Myocyte (in vitro differentiated cells): ENCODE results near the gene RFX3. TPM values are rescaled to one million over a fixed set of nuclear protein-coding genes. Genes with fewer than 3 reads are reported as not detected.
A peak's percentile ranks its signal among the peaks of the same experiment; 100 is the strongest.

Experiments
- DNase-seq: peaks from one replicate; pipeline ENCODE4 v3.0.0-alpha.2; 2012; ENCODE audit warnings: low read depth
- polyA plus RNA-seq: library from polyadenylated mRNA; unstranded; fragments of >200 nt; gene quantifications from one replicate; pipeline ENCODE4 v1.2.1, GENCODE V29; 2012; ENCODE audit warnings: missing spikeins
- total RNA-seq: library from RNA; depleted of rRNA; stranded (reverse); fragments of >200 nt; gene quantifications from 2 replicates; pipeline ENCODE4 v1.2.3, GENCODE V29; 2014

The RFX3 gene
- 3.0 and 4.2 TPM in 2 replicates for total RNA-seq
- polyA plus RNA-seq, result 1.6 TPM

- DNase-seq, result peak; percentile 94
Measured at GRCh38 chr9:3525836-3526164, at the start of gene RFX3. Gene RFX3, minus strand, starts transcription at chr9:3526001. Its CDS starts 130,413 bp downstream, at chr9:3395588.

GRCh38 chr9:3571500-3571899 lies 45.7 kb upstream of the RFX3 start:
- DNase-seq, result no peak

- DNase-seq, result peak; percentile 39
Measured at GRCh38 chr9:3569529-3569928, 43.7 kb upstream of the RFX3 start.

- no peak for DNase-seq
Measured at GRCh38 chr9:3567988-3568387, 42.2 kb upstream of the RFX3 start.

GRCh38 chr9:3553076-3553765 lies 27.4 kb upstream of the RFX3 start:
- DNase-seq, result no peak

GRCh38 chr9:3549225-3549624 lies 23.4 kb upstream of the RFX3 start:
- no peak for DNase-seq

GRCh38 chr9:3548648-3549047 lies 22.8 kb upstream of the RFX3 start:
- no peak for DNase-seq

GRCh38 chr9:3541206-3541605 lies 15.4 kb upstream of the RFX3 start:
- DNase-seq, result no peak

- DNase-seq, result no peak
Measured at GRCh38 chr9:3534614-3535404, 9.0 kb upstream of the RFX3 start.

GRCh38 chr9:3532158-3532557 lies 6.4 kb upstream of the RFX3 start:
- no peak for DNase-seq

GRCh38 chr9:3528451-3528850 lies 2.6 kb upstream of the RFX3 start:
- DNase-seq, result no peak

- peak; percentile 35 for DNase-seq
Measured at GRCh38 chr9:3526997-3527940, 1.5 kb upstream of the RFX3 start.

GRCh38 chr9:3526165-3526996 lies 580 bp upstream of the RFX3 start:
- DNase-seq, result peak; percentile 89

GRCh38 chr9:3525096-3525835 lies 535 bp downstream of the RFX3 start:
- no peak for DNase-seq

- no peak for DNase-seq
Measured at GRCh38 chr9:3521966-3522365, 3.8 kb downstream of the RFX3 start.

- no peak for DNase-seq
Measured at GRCh38 chr9:3520564-3520963, 5.2 kb downstream of the RFX3 start.

GRCh38 chr9:3517377-3518048 lies 8.3 kb downstream of the RFX3 start:
- DNase-seq, result no peak

- DNase-seq, result no peak
Measured at GRCh38 chr9:3516667-3517330, 9.0 kb downstream of the RFX3 start.

GRCh38 chr9:3515405-3515804 lies 10.4 kb downstream of the RFX3 start:
- DNase-seq, result no peak
